Sigmoid colon (tissue), 4 donors: ENCODE results near the gene BAIAP3.

Experiments
- CTCF ChIP-seq, 4 experiments: fragments of 450-650 bp in 3 of 4; fragments of 200-600 bp in 1 of 4; IDR thresholded peaks; one replicate each; pipeline ENCODE4 v1.5.1; 2016 to 2019; ENCODE audit warnings: antibody characterized with exemption in 4 of 4, mild to moderate bottlenecking in 3 of 4, moderate library complexity in 2 of 4
- EP300 ChIP-seq, 4 donors: sonication (generic); formaldehyde crosslinking; IDR thresholded peaks; one replicate each; pipeline ENCODE4 v1.6.1; 2017; ENCODE audit warnings: antibody characterized with exemption in 4 of 4
- POLR2A ChIP-seq, 2 donors: fragments of 450-650 bp; IDR thresholded peaks; one replicate each; pipeline ENCODE4 v1.6.1; 2016; ENCODE audit warnings: antibody characterized with exemption in 2 of 2, mild to moderate bottlenecking in 2 of 2, moderate library complexity in 2 of 2
- POLR2AphosphoS5 ChIP-seq, 4 donors: sonication (generic); formaldehyde crosslinking; IDR thresholded peaks; one replicate each; pipeline ENCODE4 v1.6.1; 2017; ENCODE audit warnings: antibody characterized with exemption in 4 of 4

- TF ChIP-seq POLR2A (IDR thresholded peaks at IDR 0.05) (no peak), POLR2AphosphoS5 (IDR thresholded peaks at IDR 0.05) (no peak), CTCF (IDR thresholded peaks at IDR 0.05) (no peak), EP300 (IDR thresholded peaks at IDR 0.05) (no peak)
Measured at GRCh38 chr16:1290063-1290501, 43.4 kb upstream of the BAIAP3 start.
